WTC11 (cell line): ENCODE data around the gene VASN. TPM values are rescaled to one million over a fixed set of nuclear protein-coding genes. Genes with fewer than 3 reads are reported as not detected.
A peak's percentile ranks its signal among the peaks of the same experiment; 100 is the strongest.

ENCODE experiments used
- ATAC-seq: fragments of 200-7000 bp; cut with Tn5 transposase; 2 replicates; pipeline ENCODE4 v1.10.0; 2021; ENCODE audit warnings: mild to moderate bottlenecking, moderate library complexity
- CTCF ChIA-PET: fragments of 300-600 bp; sonication (Branson Sonifier 250); formaldehyde crosslinking; loops from one replicate; lab custom pipeline; 2021; ENCODE audit warnings: antibody characterized with exemption; lab: Charles Lee
- POLR2A ChIA-PET: fragments of 350-600 bp; sonication (Branson Sonifier 250); formaldehyde crosslinking; loops from one replicate; lab custom pipeline; 2021; ENCODE audit warnings: antibody characterized with exemption; lab: Charles Lee
- DNase-seq: peaks from one replicate; pipeline ENCODE4 v3.0.0; 2021; ENCODE audit warnings: low spot score
- H3K27ac Mint-ChIP-seq: 2 replicates; pipeline ENCODE4 v1.8.0; 2021; ENCODE audit warnings: mixed read lengths
- H3K27me3 Mint-ChIP-seq: 2 replicates; pipeline ENCODE4 v1.8.0; 2021; ENCODE audit warnings: low read depth, mild to moderate bottlenecking, moderate library complexity, mixed read lengths
- H3K36me3 Mint-ChIP-seq: 2 replicates; pipeline ENCODE4 v1.8.0; 2021; ENCODE audit warnings: mixed read lengths
- H3K4me1 Mint-ChIP-seq: 2 replicates; pipeline ENCODE4 v1.8.0; 2022; ENCODE audit warnings: mixed read lengths
- H3K4me3 Mint-ChIP-seq: 2 replicates; pipeline ENCODE4 v1.8.0; 2021; ENCODE audit warnings: mild to moderate bottlenecking, moderate library complexity, mixed read lengths
- H3K9me3 Mint-ChIP-seq: 2 replicates; pipeline ENCODE4 v1.8.0; 2021; ENCODE audit warnings: mixed read lengths
- GABPB1 ChIP-seq: sonication (generic); formaldehyde crosslinking; IDR thresholded peaks from 2 replicates; pipeline ENCODE4 v1.8.1; 2023; ENCODE audit warnings: mild to moderate bottlenecking, missing genetic modification reagents
- IRF2 ChIP-seq: sonication (generic); formaldehyde crosslinking; IDR thresholded peaks from 2 replicates; pipeline ENCODE4 v1.8.0; 2022; ENCODE audit warnings: low read depth, missing genetic modification reagents, borderline replicate concordance
- JAZF1 ChIP-seq: fragments of 250-450 bp; sonication (Bioruptor Pico); IDR thresholded peaks from 2 replicates; pipeline ENCODE4 v1.9.0; 2021; ENCODE audit warnings: moderate library complexity, mild to moderate bottlenecking, inconsistent platforms
- NFATC4 ChIP-seq: fragments of 250-450 bp; sonication (Bioruptor Pico); IDR thresholded peaks from 2 replicates; pipeline ENCODE4 v1.9.0; 2021; ENCODE audit warnings: mild to moderate bottlenecking
- SMAD3 ChIP-seq: sonication (generic); formaldehyde crosslinking; IDR thresholded peaks from 2 replicates; pipeline ENCODE4 v1.8.0; 2022; ENCODE audit warnings: missing genetic modification reagents, mild to moderate bottlenecking, borderline replicate concordance
- SP1 ChIP-seq: sonication (generic); formaldehyde crosslinking; conservative IDR thresholded peaks from 2 replicates; pipeline ENCODE4 v1.8.1; 2022; ENCODE audit warnings: missing genetic modification reagents
- TP53 ChIP-seq: sonication (generic); formaldehyde crosslinking; IDR thresholded peaks from 2 replicates; pipeline ENCODE4 v1.8.1; 2023; ENCODE audit warnings: mild to moderate bottlenecking, missing genetic modification reagents
- ZBTB21 ChIP-seq: sonication (generic); formaldehyde crosslinking; IDR thresholded peaks from 2 replicates; pipeline ENCODE4 v1.8.1; 2023; ENCODE audit warnings: mild to moderate bottlenecking, missing genetic modification reagents, borderline replicate concordance
- ZNF317 ChIP-seq: sonication (generic); formaldehyde crosslinking; IDR thresholded peaks from 2 replicates; pipeline ENCODE4 v1.8.1; 2023; ENCODE audit warnings: low read depth, mild to moderate bottlenecking, moderate library complexity, missing genetic modification reagents, borderline replicate concordance
- ZNF671 ChIP-seq: fragments of 250-450 bp; sonication (Bioruptor Pico); IDR thresholded peaks from 2 replicates; pipeline ENCODE4 v1.8.0; 2021; ENCODE audit warnings: mild to moderate bottlenecking
- total RNA-seq: library from RNA; stranded (reverse); gene quantifications from 3 replicates; pipeline ENCODE4 v1.2.3, GENCODE V29; 2021
- TF ChIP-seq, protein P1 (sequence below): sonication (generic); formaldehyde crosslinking; IDR thresholded peaks from 2 replicates; pipeline ENCODE4 v1.8.1; 2023; ENCODE audit warnings: mild to moderate bottlenecking, missing genetic modification reagents
- TF ChIP-seq, protein P2 (sequence below): sonication (generic); formaldehyde crosslinking; IDR thresholded peaks from 2 replicates; pipeline ENCODE4 v1.8.0; 2022; ENCODE audit warnings: missing genetic modification reagents
- TF ChIP-seq, protein P3 (sequence below): sonication (generic); formaldehyde crosslinking; IDR thresholded peaks from 2 replicates; pipeline ENCODE4 v1.8.0; 2022; ENCODE audit warnings: mild to moderate bottlenecking, missing genetic modification reagents
- TF ChIP-seq, protein P4 (sequence below): sonication (generic); formaldehyde crosslinking; IDR thresholded peaks from 2 replicates; pipeline ENCODE4 v1.8.1; 2023; ENCODE audit warnings: mild to moderate bottlenecking, missing genetic modification reagents
- TF ChIP-seq, protein P5 (sequence below): sonication (generic); formaldehyde crosslinking; conservative IDR thresholded peaks from 2 replicates; pipeline ENCODE4 v1.8.1; 2022; ENCODE audit warnings: mild to moderate bottlenecking, missing genetic modification reagents
- TF ChIP-seq, protein P6 (sequence below): fragments of 250-450 bp; sonication (Bioruptor Pico); IDR thresholded peaks from 2 replicates; pipeline ENCODE4 v1.9.0; 2021; ENCODE audit warnings: mild to moderate bottlenecking

VASN gene
- total RNA-seq, 1 experiment from 2014 or later, result 8.0 TPM

DNA sequence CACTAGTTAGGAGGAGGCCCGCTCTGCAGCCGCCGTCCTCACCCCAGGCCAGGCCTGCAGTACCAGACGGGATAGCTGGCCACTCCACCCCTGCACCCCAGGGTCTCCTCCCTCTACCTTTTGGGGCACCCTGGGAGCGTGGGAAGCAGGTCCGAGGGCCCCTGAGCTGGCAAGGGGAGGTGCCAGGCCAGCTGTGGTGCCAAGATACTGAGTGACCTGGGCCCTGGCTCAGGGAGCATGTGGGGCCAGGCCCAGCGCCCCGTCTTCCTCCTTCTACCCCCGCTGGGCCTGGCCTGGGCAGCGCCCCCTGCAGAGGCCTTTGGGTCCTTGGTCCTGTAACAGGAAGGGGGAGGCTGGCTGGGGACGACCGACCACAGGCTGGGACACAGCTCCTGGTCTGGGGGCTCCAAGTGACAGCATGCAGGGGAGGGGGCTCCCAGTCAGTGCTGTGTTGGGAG lies 33.5 kb upstream of the VASN start:
- no peak for ATAC-seq
- Mint-ChIP-seq H3K4me3 (no peak overlapping the region), H3K9me3 (no peaks in the 10 kb centered on the region), H3K27me3 (no peaks in the 10 kb centered on the region), H3K4me1 (no peaks in the 10 kb centered on the region), H3K27ac (no peak overlapping the region), H3K36me3 (peaks cover 6% of the 10 kb centered on the region)
- TF ChIP-seq, protein P1, sequence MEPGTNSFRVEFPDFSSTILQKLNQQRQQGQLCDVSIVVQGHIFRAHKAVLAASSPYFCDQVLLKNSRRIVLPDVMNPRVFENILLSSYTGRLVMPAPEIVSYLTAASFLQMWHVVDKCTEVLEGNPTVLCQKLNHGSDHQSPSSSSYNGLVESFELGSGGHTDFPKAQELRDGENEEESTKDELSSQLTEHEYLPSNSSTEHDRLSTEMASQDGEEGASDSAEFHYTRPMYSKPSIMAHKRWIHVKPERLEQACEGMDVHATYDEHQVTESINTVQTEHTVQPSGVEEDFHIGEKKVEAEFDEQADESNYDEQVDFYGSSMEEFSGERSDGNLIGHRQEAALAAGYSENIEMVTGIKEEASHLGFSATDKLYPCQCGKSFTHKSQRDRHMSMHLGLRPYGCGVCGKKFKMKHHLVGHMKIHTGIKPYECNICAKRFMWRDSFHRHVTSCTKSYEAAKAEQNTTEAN (CRISPR knock-in tag), result no peak
- TF ChIP-seq ZNF671 (CRISPR knock-in tag), result no peak
- no peak for DNase-seq
- CTCF ChIA-PET, result interaction anchor here (0.6 to 6.3 kb wide), 10 partner anchors 8 to 84 kb away, joined by 3 to 44 read pairs (median 6); partner anchors contain the start of gene PAM16
- POLR2A ChIA-PET, result no interaction called here

DNA sequence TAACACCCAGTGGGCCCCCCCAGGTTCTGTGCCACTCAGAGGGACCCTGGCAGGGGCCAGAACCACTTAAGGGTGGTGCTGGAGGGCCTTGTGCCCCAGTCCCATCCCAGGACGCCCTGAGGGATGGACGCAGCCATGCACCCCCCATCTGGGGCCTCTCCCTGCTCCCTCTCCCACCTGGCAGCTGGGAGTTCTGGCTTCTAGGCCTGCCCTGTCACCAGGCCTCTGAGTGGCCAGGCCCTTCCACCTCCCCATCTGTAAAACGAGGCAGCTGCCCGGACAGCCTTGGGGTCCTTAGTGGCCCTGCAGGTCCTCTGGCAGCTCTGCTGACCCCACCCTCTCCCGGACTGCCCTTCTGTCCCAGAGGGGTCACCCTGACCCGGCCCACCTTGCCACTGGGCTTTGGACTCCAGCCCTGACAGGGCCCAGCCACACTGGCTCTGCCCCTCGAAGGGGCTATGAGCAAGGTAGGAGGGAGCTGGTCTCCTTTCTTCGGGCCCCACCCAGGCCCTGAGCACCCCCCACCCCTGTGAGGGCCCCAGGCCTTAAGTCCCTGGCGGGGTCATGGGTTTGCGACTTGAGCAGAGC lies 32.8 kb upstream of the VASN start:
- no peak overlapping the region for H3K27ac Mint-ChIP-seq
- peaks cover 11% of the 10 kb centered on the region for H3K36me3 Mint-ChIP-seq
- H3K4me3 Mint-ChIP-seq, result no peak overlapping the region
- CTCF ChIA-PET, result interaction anchor here (0.6 to 6.3 kb wide), 10 partner anchors 8 to 85 kb away, joined by 3 to 44 read pairs (median 6); partner anchors contain the start of genes PAM16 and TFAP4
- no peaks in the 10 kb centered on the region; the same call in 1 of the 2 replicates for H3K27me3 Mint-ChIP-seq
- ATAC-seq, result no peak; the same call in 1 of the 2 replicates
- TF ChIP-seq SMAD3 (CRISPR knock-in tag) (no peak), NFATC4 (CRISPR knock-in tag) (no peak), ZNF317 (CRISPR knock-in tag) (no peak)
- TF ChIP-seq, all 79 proteins: peak for 0
- H3K9me3 Mint-ChIP-seq, result peaks cover 1% of the 10 kb centered on the region; the same call in 1 of the 2 replicates
- no peak for DNase-seq
- no peaks in the 10 kb centered on the region for H3K4me1 Mint-ChIP-seq
- POLR2A ChIA-PET, result no interaction called here

DNA sequence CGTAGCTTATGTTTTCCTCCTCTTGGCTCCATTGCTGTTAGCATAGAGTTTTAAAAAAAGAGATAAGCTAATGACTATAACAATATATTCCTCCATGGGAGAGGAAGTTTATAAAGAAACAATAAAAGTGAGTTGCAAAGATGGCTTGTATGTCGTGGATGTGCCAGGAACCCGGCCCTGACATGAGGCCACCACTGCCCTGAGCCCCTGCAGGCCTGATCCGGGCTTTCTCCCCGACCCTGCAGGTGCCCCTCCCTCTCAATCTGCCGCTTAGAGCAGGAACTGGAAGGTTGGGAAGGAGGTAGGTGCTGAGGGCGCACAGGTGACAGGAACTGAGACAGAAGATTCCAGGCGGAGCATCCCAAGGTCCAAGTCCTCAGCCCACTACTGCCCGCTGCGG lies 32.2 kb upstream of the VASN start:
- Mint-ChIP-seq H3K4me1 (no peaks in the 10 kb centered on the region), H3K36me3 (peaks cover 13% of the 10 kb centered on the region), H3K27ac (peak overlapping the region; percentile 79), H3K4me3 (no peak overlapping the region), H3K27me3 (no peaks in the 10 kb centered on the region; the same call in 1 of the 2 replicates)
- 0 out of 2 replicates have a peak, but pooled peaks have one; percentile 7 for ATAC-seq
- DNase-seq, result no peak
- ChIA-PET CTCF (interaction anchor here (1.2 to 6.3 kb wide), 7 partner anchors 9 to 86 kb away, joined by 4 to 44 read pairs (median 12); partner anchors contain the start of gene TFAP4), POLR2A (no interaction called here)
- TF ChIP-seq, protein P2, sequence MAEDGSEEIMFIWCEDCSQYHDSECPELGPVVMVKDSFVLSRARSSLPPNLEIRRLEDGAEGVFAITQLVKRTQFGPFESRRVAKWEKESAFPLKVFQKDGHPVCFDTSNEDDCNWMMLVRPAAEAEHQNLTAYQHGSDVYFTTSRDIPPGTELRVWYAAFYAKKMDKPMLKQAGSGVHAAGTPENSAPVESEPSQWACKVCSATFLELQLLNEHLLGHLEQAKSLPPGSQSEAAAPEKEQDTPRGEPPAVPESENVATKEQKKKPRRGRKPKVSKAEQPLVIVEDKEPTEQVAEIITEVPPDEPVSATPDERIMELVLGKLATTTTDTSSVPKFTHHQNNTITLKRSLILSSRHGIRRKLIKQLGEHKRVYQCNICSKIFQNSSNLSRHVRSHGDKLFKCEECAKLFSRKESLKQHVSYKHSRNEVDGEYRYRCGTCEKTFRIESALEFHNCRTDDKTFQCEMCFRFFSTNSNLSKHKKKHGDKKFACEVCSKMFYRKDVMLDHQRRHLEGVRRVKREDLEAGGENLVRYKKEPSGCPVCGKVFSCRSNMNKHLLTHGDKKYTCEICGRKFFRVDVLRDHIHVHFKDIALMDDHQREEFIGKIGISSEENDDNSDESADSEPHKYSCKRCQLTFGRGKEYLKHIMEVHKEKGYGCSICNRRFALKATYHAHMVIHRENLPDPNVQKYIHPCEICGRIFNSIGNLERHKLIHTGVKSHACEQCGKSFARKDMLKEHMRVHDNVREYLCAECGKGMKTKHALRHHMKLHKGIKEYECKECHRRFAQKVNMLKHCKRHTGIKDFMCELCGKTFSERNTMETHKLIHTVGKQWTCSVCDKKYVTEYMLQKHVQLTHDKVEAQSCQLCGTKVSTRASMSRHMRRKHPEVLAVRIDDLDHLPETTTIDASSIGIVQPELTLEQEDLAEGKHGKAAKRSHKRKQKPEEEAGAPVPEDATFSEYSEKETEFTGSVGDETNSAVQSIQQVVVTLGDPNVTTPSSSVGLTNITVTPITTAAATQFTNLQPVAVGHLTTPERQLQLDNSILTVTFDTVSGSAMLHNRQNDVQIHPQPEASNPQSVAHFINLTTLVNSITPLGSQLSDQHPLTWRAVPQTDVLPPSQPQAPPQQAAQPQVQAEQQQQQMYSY (CRISPR knock-in tag), result peak; percentile 81
- TF ChIP-seq GABPB1 (CRISPR knock-in tag) (no peak), TP53 (CRISPR knock-in tag) (no peak), IRF2 (CRISPR knock-in tag) (no peak)
- TF ChIP-seq, all 79 proteins: peak for 1
- peaks cover 3% of the 10 kb centered on the region; the same call in 1 of the 2 replicates for H3K9me3 Mint-ChIP-seq

DNA sequence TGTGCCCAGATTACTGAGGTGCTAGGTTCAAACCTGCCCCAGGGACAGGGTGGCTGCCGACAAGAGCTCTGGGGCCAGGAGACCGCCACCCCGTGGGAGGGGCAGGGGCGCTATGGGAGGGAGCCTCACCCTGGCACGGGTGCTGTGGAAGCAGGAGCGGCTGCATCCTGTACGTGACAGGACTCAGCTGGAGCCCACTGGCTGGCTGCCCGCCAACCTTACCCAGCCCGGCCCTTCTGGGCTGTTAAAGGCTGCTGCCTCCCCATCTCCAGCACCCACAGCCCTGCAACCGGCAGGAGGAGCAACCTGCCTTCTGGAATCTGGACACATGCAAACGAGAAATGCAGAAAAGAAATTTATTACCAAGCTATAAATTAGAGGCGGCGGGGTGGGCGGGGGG lies 31.7 kb upstream of the VASN start:
- Mint-ChIP-seq H3K27ac (no peak overlapping the region), H3K27me3 (no peaks in the 10 kb centered on the region; the same call in 1 of the 2 replicates), H3K36me3 (peaks cover 16% of the 10 kb centered on the region), H3K4me1 (no peaks in the 10 kb centered on the region), H3K9me3 (peaks cover 6% of the 10 kb centered on the region), H3K4me3 (no peak overlapping the region)
- ChIA-PET POLR2A (no interaction called here), CTCF (interaction anchor here (1.1 to 6.3 kb wide), 9 partner anchors 9 to 86 kb away, joined by 3 to 44 read pairs (median 7); partner anchors contain the start of gene TFAP4)
- no peak for ATAC-seq
- no peak for DNase-seq
- TF ChIP-seq, protein P3, sequence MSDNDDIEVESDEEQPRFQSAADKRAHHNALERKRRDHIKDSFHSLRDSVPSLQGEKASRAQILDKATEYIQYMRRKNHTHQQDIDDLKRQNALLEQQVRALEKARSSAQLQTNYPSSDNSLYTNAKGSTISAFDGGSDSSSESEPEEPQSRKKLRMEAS (CRISPR knock-in tag), result no peak
- TF ChIP-seq IRF2 (CRISPR knock-in tag), result no peak
- TF ChIP-seq ZBTB21, result no peak
- no peak for TF ChIP-seq JAZF1
- TF ChIP-seq SP1 (CRISPR knock-in tag), result no peak
- TF ChIP-seq, protein P4, sequence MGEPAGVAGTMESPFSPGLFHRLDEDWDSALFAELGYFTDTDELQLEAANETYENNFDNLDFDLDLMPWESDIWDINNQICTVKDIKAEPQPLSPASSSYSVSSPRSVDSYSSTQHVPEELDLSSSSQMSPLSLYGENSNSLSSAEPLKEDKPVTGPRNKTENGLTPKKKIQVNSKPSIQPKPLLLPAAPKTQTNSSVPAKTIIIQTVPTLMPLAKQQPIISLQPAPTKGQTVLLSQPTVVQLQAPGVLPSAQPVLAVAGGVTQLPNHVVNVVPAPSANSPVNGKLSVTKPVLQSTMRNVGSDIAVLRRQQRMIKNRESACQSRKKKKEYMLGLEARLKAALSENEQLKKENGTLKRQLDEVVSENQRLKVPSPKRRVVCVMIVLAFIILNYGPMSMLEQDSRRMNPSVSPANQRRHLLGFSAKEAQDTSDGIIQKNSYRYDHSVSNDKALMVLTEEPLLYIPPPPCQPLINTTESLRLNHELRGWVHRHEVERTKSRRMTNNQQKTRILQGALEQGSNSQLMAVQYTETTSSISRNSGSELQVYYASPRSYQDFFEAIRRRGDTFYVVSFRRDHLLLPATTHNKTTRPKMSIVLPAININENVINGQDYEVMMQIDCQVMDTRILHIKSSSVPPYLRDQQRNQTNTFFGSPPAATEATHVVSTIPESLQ, result no peak
- TF ChIP-seq ZNF671 (CRISPR knock-in tag), result no peak
- TF ChIP-seq, protein P5, sequence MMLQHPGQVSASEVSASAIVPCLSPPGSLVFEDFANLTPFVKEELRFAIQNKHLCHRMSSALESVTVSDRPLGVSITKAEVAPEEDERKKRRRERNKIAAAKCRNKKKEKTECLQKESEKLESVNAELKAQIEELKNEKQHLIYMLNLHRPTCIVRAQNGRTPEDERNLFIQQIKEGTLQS (CRISPR knock-in tag), result no peak
- TF ChIP-seq, protein P6, sequence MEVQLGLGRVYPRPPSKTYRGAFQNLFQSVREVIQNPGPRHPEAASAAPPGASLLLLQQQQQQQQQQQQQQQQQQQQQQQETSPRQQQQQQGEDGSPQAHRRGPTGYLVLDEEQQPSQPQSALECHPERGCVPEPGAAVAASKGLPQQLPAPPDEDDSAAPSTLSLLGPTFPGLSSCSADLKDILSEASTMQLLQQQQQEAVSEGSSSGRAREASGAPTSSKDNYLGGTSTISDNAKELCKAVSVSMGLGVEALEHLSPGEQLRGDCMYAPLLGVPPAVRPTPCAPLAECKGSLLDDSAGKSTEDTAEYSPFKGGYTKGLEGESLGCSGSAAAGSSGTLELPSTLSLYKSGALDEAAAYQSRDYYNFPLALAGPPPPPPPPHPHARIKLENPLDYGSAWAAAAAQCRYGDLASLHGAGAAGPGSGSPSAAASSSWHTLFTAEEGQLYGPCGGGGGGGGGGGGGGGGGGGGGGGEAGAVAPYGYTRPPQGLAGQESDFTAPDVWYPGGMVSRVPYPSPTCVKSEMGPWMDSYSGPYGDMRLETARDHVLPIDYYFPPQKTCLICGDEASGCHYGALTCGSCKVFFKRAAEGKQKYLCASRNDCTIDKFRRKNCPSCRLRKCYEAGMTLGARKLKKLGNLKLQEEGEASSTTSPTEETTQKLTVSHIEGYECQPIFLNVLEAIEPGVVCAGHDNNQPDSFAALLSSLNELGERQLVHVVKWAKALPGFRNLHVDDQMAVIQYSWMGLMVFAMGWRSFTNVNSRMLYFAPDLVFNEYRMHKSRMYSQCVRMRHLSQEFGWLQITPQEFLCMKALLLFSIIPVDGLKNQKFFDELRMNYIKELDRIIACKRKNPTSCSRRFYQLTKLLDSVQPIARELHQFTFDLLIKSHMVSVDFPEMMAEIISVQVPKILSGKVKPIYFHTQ, result no peak
- TF ChIP-seq TP53 (CRISPR knock-in tag), result no peak
